Fibroblast of villous mesenchyme (primary cell): Measurements from ENCODE around the gene MVB12B. TPM values are rescaled to one million over a fixed set of nuclear protein-coding genes. Genes with fewer than 3 reads are reported as not detected.

Experiments
- DNase-seq: peaks from one replicate; pipeline ENCODE4 v3.0.0-alpha.2; 2010; ENCODE audit warnings: low read depth
- H3K4me3 ChIP-seq: 2 replicates; pipeline ENCODE4 v1.5.1; 2011; ENCODE audit warnings: low read depth, mild to moderate bottlenecking, low read length
- CTCF ChIP-seq: IDR thresholded peaks from 2 replicates; pipeline ENCODE4 v1.5.1; 2012; ENCODE audit warnings: low read depth, mild to moderate bottlenecking, low read length; ENCODE audit not compliant: insufficient read depth
- total RNA-seq: library from RNA; depleted of rRNA; stranded (reverse); fragments of >200 nt; gene quantifications from 2 replicates; pipeline ENCODE4 v1.2.3, GENCODE V29; 2012

The MVB12B gene
- total RNA-seq, 1 donor: 3.5 TPM

DNA sequence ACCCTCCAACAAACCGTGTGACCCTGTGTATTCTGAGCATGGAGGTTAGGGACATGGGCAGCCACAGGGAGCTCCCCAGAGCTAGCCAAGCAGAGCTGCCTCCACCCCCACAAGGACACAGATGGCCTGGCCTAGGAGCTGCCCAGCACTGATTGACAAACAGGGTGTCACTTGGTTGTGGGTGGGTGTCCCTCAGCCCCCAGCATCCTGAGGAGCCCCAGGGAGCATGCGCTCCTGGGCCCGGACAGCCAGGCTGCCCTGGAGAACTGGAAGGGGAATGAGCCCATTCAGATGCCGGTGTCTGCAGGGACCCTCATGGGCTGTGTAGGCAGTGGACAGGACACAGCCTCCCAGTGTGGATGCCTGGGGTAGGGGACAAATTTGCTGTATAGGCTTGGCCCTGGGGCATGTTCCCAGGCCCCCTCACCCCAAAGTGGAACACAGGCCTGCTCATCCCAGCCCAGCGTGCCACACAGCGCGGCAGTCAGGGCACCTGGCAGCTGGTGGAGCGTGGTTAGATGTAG is 162.3 kb downstream of the MVB12B start:
- no peak for TF ChIP-seq CTCF
- no peak overlapping the region for H3K4me3 ChIP-seq
- DNase-seq: no peak

DNA sequence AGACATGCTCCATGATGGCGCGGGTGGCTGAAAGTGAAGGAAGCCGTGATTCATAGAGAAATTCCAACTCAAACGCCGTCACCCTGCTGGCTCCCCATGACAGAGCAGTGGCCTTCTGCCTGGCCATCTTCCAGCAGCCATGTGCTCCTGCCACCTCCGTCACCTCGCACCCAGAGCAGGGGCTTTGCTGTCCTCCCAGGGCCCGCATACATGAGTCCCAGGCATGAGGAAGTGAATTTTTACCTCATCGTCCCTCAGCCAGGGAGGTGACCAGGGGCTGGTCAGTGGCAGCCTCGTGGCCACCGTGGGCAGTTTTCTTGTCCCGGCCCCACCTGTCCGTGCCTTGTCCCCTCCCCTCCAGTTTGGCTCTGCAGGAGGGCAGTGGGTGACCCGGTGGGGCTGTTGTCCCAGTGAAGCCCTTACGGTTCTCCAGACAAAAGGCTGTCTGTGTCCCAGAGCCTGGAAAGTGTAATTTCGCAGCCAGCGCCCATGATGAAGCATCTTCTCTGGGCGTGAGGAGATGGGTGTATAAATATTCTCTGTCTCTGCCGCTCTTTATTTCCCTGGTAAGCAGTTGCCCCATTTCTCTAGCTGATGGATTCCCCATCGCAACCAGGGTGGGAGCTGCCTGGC is 163.1 kb downstream of the MVB12B start:
- no peak for TF ChIP-seq CTCF

DNA sequence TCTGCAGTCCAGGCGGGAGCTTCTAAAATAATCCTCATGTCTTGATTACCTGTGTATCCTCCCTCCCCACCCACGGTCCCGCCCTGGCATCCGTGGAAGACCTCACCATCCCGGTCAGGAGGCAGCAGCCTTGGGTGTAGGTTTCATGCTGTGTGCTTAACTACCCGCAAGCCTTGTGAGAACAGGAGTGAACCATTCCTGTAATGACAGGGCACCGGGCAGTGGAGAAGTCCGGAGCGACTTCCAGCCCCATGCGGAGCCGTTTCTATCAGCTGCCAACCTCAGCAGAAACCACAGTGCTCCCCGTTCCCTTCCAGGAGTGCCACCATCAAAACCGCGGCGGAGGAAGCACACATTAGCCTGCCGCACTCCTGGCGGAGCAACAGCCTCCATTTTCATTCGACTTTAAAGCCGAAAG is 163.6 kb downstream of the MVB12B start:
- TF ChIP-seq CTCF: no peak
- no peak for DNase-seq
- no peak overlapping the region for H3K4me3 ChIP-seq

More for the DNA sequence above, 163.1 kb downstream of the MVB12B start:
- DNase-seq: no peak
- H3K4me3 ChIP-seq: no peak overlapping the region

DNA sequence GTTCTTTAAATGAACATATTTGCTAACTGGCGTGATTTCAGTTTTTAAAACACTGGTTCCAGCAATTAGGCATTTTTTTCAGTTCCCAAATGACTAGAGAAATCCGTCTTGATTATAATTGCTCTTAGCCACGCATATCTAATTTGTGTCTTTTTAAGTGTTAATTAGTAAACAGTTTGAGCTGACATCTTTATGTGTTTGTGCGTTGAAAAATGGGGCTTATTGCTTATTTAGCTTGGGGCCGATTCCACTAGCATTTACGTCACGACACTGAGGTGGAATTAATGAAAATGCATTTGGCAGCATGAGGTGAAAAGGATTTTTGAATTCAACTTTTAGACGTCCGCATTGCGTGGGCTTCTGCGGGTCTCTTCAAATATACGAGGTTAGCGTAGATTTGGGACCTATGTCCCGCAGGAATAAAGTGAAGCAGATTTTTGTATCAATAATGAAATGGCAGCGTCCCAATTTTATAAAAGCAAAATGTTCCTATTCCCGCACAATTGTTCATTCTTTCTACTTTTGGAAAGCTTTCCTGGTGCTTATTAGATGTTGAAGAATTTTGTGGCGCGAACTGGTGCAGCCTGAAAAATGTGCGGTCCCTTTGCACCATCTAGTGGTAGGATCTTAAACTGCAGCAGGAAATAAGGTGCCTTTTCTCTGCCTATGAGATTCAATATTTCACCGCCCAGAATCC is 164.4 kb downstream of the MVB12B start:
- peak; percentile 71 for DNase-seq
- H3K4me3 ChIP-seq: no peak overlapping the region
- TF ChIP-seq CTCF: peak; percentile 90

DNA sequence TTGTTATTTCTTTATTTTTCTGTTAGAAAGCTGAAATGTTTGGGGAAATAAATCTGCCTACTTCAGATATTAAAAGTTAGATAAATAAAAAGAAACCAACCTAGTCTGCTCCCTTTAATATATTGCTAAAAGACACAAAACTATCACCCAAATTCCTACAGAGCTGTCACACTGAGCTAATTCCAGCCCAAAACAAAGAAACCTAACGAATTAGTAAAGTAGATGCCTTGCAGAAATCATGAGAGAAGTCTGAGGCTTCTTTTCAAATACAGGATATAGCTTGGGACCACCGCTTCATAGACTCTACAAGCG is 164.9 kb downstream of the MVB12B start:
- no peak for TF ChIP-seq CTCF
- no peak overlapping the region for H3K4me3 ChIP-seq
- DNase-seq: no peak

GRCh38 chr9:126491949-126492348 is 165.3 kb downstream of the MVB12B start:
- DNase-seq: no peak
- H3K4me3 ChIP-seq: no peak overlapping the region
- no peak for TF ChIP-seq CTCF
